Parathyroid adenoma (tissue), 2 donors: ENCODE results near the gene POLN.

Experiments used
- H2AFZ ChIP-seq: fragments of 300-600 bp; sonication (generic); one replicate; pipeline ENCODE4 v1.7.0; 2017; ENCODE audit warnings: antibody characterized with exemption, mild to moderate bottlenecking
- H3K27ac ChIP-seq: fragments of 300-600 bp; sonication (generic); one replicate; pipeline ENCODE4 v1.7.0; 2017
- H3K27me3 ChIP-seq: fragments of 300-600 bp; sonication (generic); one replicate; pipeline ENCODE4 v1.7.0; 2017; ENCODE audit warnings: low read length; ENCODE audit not compliant: control insufficient read depth, insufficient read depth
- H3K36me3 ChIP-seq: fragments of 300-600 bp; sonication (generic); one replicate; pipeline ENCODE4 v1.7.0; 2017; ENCODE audit warnings: low read length; ENCODE audit not compliant: control insufficient read depth, insufficient read depth
- H3K4me1 ChIP-seq: fragments of 300-600 bp; sonication (generic); one replicate; pipeline ENCODE4 v1.7.0; 2017; ENCODE audit warnings: control low read depth
- H3K4me2 ChIP-seq: fragments of 300-600 bp; sonication (generic); one replicate; pipeline ENCODE4 v1.7.0; 2017; ENCODE audit warnings: low read length
- H3K4me3 ChIP-seq: fragments of 300-600 bp; sonication (generic); one replicate; pipeline ENCODE4 v1.7.0; 2017; ENCODE audit warnings: low read depth, low read length
- H3K79me2 ChIP-seq: fragments of 300-600 bp; sonication (generic); one replicate; pipeline ENCODE4 v1.7.0; 2017; ENCODE audit warnings: control low read depth
- H3K9ac ChIP-seq: fragments of 300-600 bp; sonication (generic); one replicate; pipeline ENCODE4 v1.7.0; 2017; ENCODE audit warnings: mild to moderate bottlenecking
- H3K9me3 ChIP-seq: fragments of 300-600 bp; sonication (generic); one replicate; pipeline ENCODE4 v1.7.0; 2017; ENCODE audit warnings: low read length; ENCODE audit not compliant: control insufficient read depth
- CTCF ChIP-seq: fragments of 300-600 bp; sonication (generic); IDR thresholded peaks from one replicate; pipeline ENCODE4 v1.7.0; 2017; ENCODE audit warnings: antibody characterized with exemption, mild to moderate bottlenecking
- donor health status: primary hyperparathyroidism.

Gene POLN

DNA sequence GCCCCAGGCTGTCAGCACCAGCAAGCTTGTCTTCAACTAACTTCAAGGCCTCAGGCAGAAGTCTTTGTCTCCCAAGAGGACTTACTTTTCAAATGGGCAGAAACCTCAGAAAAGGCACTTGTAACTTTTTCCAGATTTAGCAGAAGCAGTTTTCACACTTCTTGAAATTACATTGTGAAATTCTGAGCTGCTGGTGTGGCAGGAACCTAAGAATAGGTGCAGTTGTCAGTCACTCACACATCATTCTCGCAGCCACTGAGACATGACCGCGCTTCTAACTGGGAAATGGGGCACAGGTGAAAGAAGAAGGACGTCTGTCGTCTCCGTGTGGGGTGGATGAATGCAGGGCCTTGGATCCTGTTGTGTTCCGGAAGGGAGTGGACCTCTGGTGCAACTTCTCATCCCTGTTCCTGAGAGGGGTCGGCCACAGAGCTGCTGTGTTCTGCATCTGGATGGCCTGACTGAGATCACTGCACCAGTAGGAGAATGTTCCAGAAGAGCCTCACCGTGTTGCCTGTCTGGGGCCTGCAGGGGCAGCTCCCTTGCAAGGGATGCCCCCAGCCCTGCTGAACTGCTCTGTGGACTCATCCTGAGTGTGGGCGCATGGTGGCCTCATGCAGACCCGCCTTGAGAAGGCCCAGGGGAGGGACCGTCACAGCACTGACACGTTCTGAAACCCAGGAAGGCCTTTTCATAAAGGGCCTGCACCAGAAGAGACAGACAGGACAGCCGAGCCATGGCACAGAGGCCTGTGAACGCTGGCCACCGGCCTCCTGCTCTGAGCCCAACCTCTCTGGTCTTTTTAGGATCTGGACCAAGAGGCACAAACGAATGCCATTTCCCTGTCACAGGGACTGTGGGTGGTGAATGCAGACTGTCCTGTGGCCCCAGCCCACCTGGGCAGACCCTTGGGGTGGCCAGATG, 164.1 kb downstream of the POLN start:
- H3K27me3 ChIP-seq: no peaks in the 10 kb centered on the region
- no peaks in the 10 kb centered on the region for H3K9me3 ChIP-seq
- no peaks in the 10 kb centered on the region for H3K36me3 ChIP-seq
- H2AFZ ChIP-seq: no peak overlapping the region
- no peak overlapping the region for H3K4me3 ChIP-seq
- TF ChIP-seq CTCF: no peak
- no peaks in the 10 kb centered on the region for H3K4me1 ChIP-seq
- H3K79me2 ChIP-seq: no peaks in the 10 kb centered on the region
- H3K27ac ChIP-seq: no peak overlapping the region
- H3K9ac ChIP-seq: no peak overlapping the region
- no peak overlapping the region for H3K4me2 ChIP-seq

DNA sequence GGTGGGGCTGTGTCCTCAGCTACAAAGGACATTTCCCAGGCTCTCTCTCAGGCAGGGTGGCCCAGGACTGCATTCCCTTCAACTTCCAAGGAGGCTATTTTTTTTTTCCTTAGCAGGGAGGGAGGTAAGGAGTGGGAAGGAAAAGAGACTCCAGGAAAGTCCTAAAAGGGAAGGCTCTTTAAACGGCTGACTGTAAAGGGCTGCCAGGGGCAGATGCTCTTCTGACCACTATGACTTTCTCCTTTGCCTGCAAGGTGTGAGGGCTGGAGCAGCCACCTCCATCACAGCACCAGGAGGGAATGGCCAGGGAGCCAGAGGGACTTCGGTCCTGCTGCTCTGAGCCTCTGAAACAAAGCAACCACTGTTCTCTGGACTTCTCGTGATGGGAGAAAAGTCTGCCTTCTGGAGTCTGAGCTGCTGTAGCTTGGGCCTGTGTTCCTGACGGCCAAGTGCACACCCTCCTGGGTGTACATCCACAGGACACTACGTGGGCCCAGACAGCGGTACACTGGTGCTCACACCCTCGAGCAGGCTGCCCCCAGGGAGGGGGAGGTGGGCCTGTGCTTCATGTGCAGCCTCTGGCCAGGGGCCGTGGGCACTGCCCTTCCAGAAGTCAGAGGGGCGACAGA, 164.9 kb downstream of the POLN start:
- Histone ChIP-seq H3K9ac (no peak overlapping the region), H3K9me3 (no peaks in the 10 kb centered on the region), H3K79me2 (no peaks in the 10 kb centered on the region), H3K4me1 (no peaks in the 10 kb centered on the region), H3K27me3 (no peaks in the 10 kb centered on the region), H3K36me3 (no peaks in the 10 kb centered on the region), H3K27ac (no peak overlapping the region), H2AFZ (no peak overlapping the region), H3K4me3 (no peak overlapping the region), H3K4me2 (no peak overlapping the region)
- TF ChIP-seq CTCF: no peak

GRCh38 chr4:2075987-2076907, 165.7 kb downstream of the POLN start:
- Histone ChIP-seq H3K4me1 (no peaks in the 10 kb centered on the region), H3K9me3 (no peaks in the 10 kb centered on the region), H3K36me3 (no peaks in the 10 kb centered on the region), H3K79me2 (no peaks in the 10 kb centered on the region), H2AFZ (no peak overlapping the region), H3K4me3 (no peak overlapping the region), H3K27me3 (no peaks in the 10 kb centered on the region), H3K4me2 (no peak overlapping the region), H3K9ac (no peak overlapping the region), H3K27ac (no peak overlapping the region)
- TF ChIP-seq CTCF: no peak

DNA sequence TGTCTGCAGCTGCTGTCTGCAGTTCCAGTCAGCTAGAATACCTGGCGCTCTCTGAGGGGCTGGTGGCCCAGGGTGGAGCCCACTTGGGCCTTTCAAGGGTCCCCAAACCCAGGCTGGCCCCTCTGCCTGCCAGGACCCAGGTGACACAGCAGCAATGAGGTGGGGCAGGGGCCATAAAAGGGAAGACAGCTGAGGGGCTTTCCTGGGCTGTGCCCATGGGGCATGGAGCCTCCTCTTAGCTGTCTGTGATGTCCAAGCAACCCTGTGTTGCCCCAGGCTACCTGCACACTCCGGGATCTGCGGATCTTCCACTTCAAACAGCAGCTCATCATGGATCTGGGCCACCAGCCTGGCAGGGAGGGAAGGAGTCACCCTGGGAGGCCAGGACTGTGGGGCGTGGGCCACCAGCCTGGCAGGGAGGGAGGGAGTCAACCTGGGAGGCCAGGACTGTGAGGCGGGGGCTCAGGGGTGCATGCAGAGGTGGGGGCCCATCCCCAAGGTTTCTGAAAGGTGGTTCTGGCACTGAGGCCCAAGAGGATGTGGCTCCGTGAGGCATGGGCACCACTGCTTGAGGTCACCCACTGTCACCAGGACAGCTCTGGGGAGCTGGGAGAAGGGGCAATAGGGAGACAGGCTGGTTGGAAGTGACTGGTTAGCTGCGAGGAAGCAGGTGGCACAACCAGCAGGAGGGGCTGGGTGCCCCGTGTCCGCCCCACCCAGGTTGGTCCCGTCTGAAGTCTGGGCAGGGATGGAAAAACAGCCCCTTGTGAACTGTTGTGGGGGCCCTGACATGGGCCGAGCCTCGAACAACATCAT, 166.5 kb downstream of the POLN start:
- Histone ChIP-seq H3K9me3 (no peaks in the 10 kb centered on the region), H3K79me2 (no peaks in the 10 kb centered on the region), H3K27me3 (no peaks in the 10 kb centered on the region), H3K36me3 (no peaks in the 10 kb centered on the region), H3K27ac (no peak overlapping the region), H3K9ac (no peak overlapping the region), H3K4me1 (no peaks in the 10 kb centered on the region), H3K4me3 (no peak overlapping the region), H3K4me2 (no peak overlapping the region), H2AFZ (no peak overlapping the region)
- TF ChIP-seq CTCF: no peak
